Mesenchymal stem cell (in vitro differentiated cells and primary cell): ENCODE results near the gene CBFA2T2.

ENCODE experiments used
- DNase-seq: peaks from one replicate; pipeline ENCODE4 v3.0.0-alpha.2; 2013
- H2AFZ ChIP-seq: one replicate; pipeline ENCODE4 v1.6.1; 2013; ENCODE audit warnings: low read depth, mild to moderate bottlenecking, control low read depth, inconsistent platforms, low read length, moderate library complexity
- H2AK5ac ChIP-seq: 2 replicates; pipeline ENCODE4 v1.6.1; 2013; ENCODE audit warnings: low read length, moderate library complexity, mild to moderate bottlenecking, inconsistent platforms; ENCODE audit not compliant: severe bottlenecking
- H2BK120ac ChIP-seq: one replicate; pipeline ENCODE4 v1.6.1; 2013; ENCODE audit warnings: low read depth, mild to moderate bottlenecking, inconsistent platforms, low read length, moderate library complexity
- H2BK12ac ChIP-seq, 2 experiments: one replicate each; pipeline ENCODE4 v1.6.1; 2013; ENCODE audit warnings: inconsistent platforms in 2 of 2, low read length in 2 of 2, mild to moderate bottlenecking in 2 of 2, moderate library complexity in 2 of 2, control low read depth in 1 of 2
- H2BK15ac ChIP-seq: one replicate; pipeline ENCODE4 v1.6.1; 2013; ENCODE audit warnings: mild to moderate bottlenecking, low read depth, inconsistent platforms; ENCODE audit not compliant: poor library complexity, severe bottlenecking
- H2BK5ac ChIP-seq: 2 replicates; pipeline ENCODE4 v1.6.1; 2013; ENCODE audit warnings: low read depth, mild to moderate bottlenecking, low read length, control low read depth, inconsistent platforms; ENCODE audit not compliant: poor library complexity, severe bottlenecking
- H3K14ac ChIP-seq, 2 experiments: one replicate each; pipeline ENCODE4 v1.6.1; 2013; ENCODE audit warnings: inconsistent platforms in 2 of 2, low read length in 2 of 2, control low read depth in 1 of 2, mild to moderate bottlenecking in 1 of 2, moderate library complexity in 1 of 2
- H3K18ac ChIP-seq, 2 experiments: one replicate each; pipeline ENCODE4 v1.6.1; 2013; ENCODE audit warnings: inconsistent platforms in 2 of 2, low read length in 2 of 2, control low read depth in 1 of 2, low read depth in 1 of 2, mild to moderate bottlenecking in 1 of 2
- H3K23ac ChIP-seq, 2 experiments: one replicate each; pipeline ENCODE4 v1.6.1; 2013; ENCODE audit warnings: inconsistent platforms in 2 of 2, low read length in 2 of 2, mild to moderate bottlenecking in 2 of 2, moderate library complexity in 2 of 2, control low read depth in 1 of 2
- H3K27ac ChIP-seq: 2 replicates; pipeline ENCODE4 v1.5.1; 2013; ENCODE audit warnings: mild to moderate bottlenecking, moderate library complexity, low read length, control low read depth, inconsistent platforms; ENCODE audit not compliant: poor library complexity, severe bottlenecking
- H3K27me3 ChIP-seq, 2 experiments: 2 replicates each; pipeline versions ENCODE4 v1.6.1 to v1.7.0; 2013; ENCODE audit warnings: low read length in 2 of 2, mild to moderate bottlenecking in 2 of 2, moderate library complexity in 2 of 2, control low read depth in 1 of 2, inconsistent platforms in 1 of 2; ENCODE audit not compliant: control insufficient read depth in 1 of 2, insufficient read depth in 1 of 2
- H3K36me3 ChIP-seq, 2 experiments: 2 replicates each; pipeline versions ENCODE4 v1.6.1 to v1.7.0; 2013; ENCODE audit warnings: low read length in 2 of 2, control low read depth in 1 of 2, inconsistent platforms in 1 of 2, low read depth in 1 of 2, mild to moderate bottlenecking in 1 of 2; ENCODE audit not compliant: insufficient read depth in 2 of 2, control insufficient read depth in 1 of 2
- H3K4ac ChIP-seq, 2 experiments: one replicate each; pipeline ENCODE4 v1.6.1; 2013; ENCODE audit warnings: inconsistent platforms in 2 of 2, low read length in 2 of 2, mild to moderate bottlenecking in 2 of 2, moderate library complexity in 2 of 2, control low read depth in 1 of 2, low read depth in 1 of 2
- H3K4me1 ChIP-seq: 2 replicates; pipeline ENCODE4 v1.6.1; 2013; ENCODE audit warnings: low read depth, low read length, control low read depth; ENCODE audit not compliant: control insufficient read depth, insufficient read depth
- H3K4me2 ChIP-seq: 2 replicates; pipeline ENCODE4 v1.6.1; 2013; ENCODE audit warnings: low read length, mild to moderate bottlenecking, inconsistent platforms; ENCODE audit not compliant: poor library complexity, severe bottlenecking
- H3K4me3 ChIP-seq, 2 experiments: 2 replicates each; pipeline versions ENCODE4 v1.5.1 to v1.7.0; 2013; ENCODE audit warnings: low read length in 2 of 2, mild to moderate bottlenecking in 2 of 2, control low read depth in 1 of 2, low read depth in 1 of 2; ENCODE audit not compliant: insufficient read depth in 1 of 2
- H3K79me1 ChIP-seq: replicated peaks from 2 replicates; pipeline ENCODE4 v1.6.1; 2013; ENCODE audit warnings: mild to moderate bottlenecking, control low read depth, low read length, inconsistent platforms; ENCODE audit not compliant: poor library complexity, severe bottlenecking
- H3K9ac ChIP-seq: 2 replicates; pipeline ENCODE4 v1.7.0; 2013; ENCODE audit warnings: mild to moderate bottlenecking, low read length, moderate library complexity
- H3K9me3 ChIP-seq: 2 replicates; pipeline ENCODE4 v1.7.0; 2013; ENCODE audit warnings: mild to moderate bottlenecking, low read length; ENCODE audit not compliant: control insufficient read depth
- H4K8ac ChIP-seq: one replicate; pipeline ENCODE4 v1.6.1; 2013; ENCODE audit warnings: inconsistent platforms, mild to moderate bottlenecking, low read length, moderate library complexity
- H4K91ac ChIP-seq: one replicate; pipeline ENCODE4 v1.6.1; 2013; ENCODE audit warnings: mild to moderate bottlenecking, low read length, inconsistent platforms
- WGBS: methylation state at CpG from one replicate; pipeline ENCODE4 v1.1.7; 2013; ENCODE audit warnings: mixed read lengths; 5-methylcytosine and 5-hydroxymethylcytosine counted together

Gene CBFA2T2

DNA sequence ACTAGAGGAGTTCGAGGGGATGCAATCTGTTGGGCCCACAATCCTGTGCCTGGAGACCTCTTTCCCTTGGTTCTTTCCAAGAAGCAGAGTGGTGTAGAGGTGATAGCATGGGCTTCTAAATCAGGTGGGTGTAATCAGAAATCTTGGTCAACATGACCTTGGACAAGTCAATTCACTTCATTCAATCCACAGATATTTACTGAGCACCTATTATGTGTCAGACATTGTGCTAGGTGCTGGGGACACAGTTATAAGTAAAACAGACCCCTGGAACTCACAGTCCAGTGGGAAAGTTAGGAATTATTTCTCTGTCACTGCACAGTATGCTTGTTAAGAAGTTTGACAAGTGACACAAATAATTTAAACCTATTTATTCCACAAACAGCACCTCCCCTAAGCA is 199.6 kb downstream of the CBFA2T2 start:
- no peak overlapping the region for H2BK5ac ChIP-seq
- peaks cover 2% of the 10 kb centered on the region for H3K79me1 ChIP-seq
- H4K8ac ChIP-seq: no peak overlapping the region
- peak overlapping the region; percentile 17 for H2BK15ac ChIP-seq
- peaks cover 26% of the 10 kb centered on the region for H3K4me1 ChIP-seq
- H3K18ac ChIP-seq: no peak overlapping the region
- H3K4me3 ChIP-seq: no peak overlapping the region
- DNase-seq: no peak
- no peak overlapping the region for H3K23ac ChIP-seq
- no peaks in the 10 kb centered on the region for H3K36me3 ChIP-seq
- H3K9me3 ChIP-seq: no peaks in the 10 kb centered on the region
- H3K9ac ChIP-seq: peak overlapping the region; percentile 6
- no peak overlapping the region for H3K4ac ChIP-seq
- H2AFZ ChIP-seq: no peak overlapping the region
- H2BK120ac ChIP-seq: no peak overlapping the region
- no peak overlapping the region for H3K27ac ChIP-seq
- H3K4me2 ChIP-seq: no peak overlapping the region
- H3K14ac ChIP-seq: no peak overlapping the region
- H2BK12ac ChIP-seq: peak overlapping the region in 1 of 2 experiments; percentile 29
- no CpG with 5 or more reads among the region's 1 CpG for WGBS
- H4K91ac ChIP-seq: no peak overlapping the region
- no peaks in the 10 kb centered on the region for H3K27me3 ChIP-seq
- no peak overlapping the region for H2AK5ac ChIP-seq

DNA sequence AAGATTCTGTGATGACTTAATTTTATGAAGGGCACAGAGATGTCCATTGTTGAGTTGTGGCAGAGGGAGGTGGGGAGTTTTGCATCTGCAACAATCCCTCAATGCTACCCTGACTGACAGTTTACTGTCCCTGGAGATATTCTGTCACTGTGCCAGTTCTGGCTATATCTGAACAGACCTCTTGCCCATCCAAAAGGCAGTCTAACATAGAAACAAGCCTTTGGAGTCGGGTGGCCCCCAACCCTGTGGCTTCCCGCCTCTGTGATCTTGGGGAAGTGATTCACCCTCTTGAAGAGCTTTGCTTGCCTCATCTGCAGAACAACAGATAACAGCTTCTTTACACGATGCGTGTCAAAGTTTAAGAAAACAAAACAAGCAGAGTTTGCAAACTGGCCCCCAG is 200.1 kb downstream of the CBFA2T2 start:
- peak; percentile 91 for DNase-seq
- H3K18ac ChIP-seq: no peak overlapping the region
- no peak overlapping the region for H3K27ac ChIP-seq
- H3K4me2 ChIP-seq: no peak overlapping the region
- no peak overlapping the region for H3K4ac ChIP-seq
- peak overlapping the region; percentile 6 for H3K9ac ChIP-seq
- H2BK5ac ChIP-seq: no peak overlapping the region
- H3K4me3 ChIP-seq: no peak overlapping the region
- H3K9me3 ChIP-seq: no peaks in the 10 kb centered on the region
- no peak overlapping the region for H3K23ac ChIP-seq
- H2AFZ ChIP-seq: no peak overlapping the region
- H4K91ac ChIP-seq: no peak overlapping the region
- H2BK12ac ChIP-seq: no peak overlapping the region
- H3K14ac ChIP-seq: no peak overlapping the region
- no peak overlapping the region for H2BK120ac ChIP-seq
- H4K8ac ChIP-seq: no peak overlapping the region
- no peaks in the 10 kb centered on the region for H3K79me1 ChIP-seq
- 0% methylated on average over 2 of the region's 4 CpGs for WGBS
- no peak overlapping the region for H2AK5ac ChIP-seq
- H2BK15ac ChIP-seq: no peak overlapping the region
- H3K27me3 ChIP-seq: no peaks in the 10 kb centered on the region
- H3K36me3 ChIP-seq: no peaks in the 10 kb centered on the region
- peaks cover 21% of the 10 kb centered on the region for H3K4me1 ChIP-seq

GRCh38 chr20:33693289-33693688 is 203.4 kb downstream of the CBFA2T2 start:
- Histone ChIP-seq H2AK5ac (no peak overlapping the region), H4K91ac (no peak overlapping the region), H3K4me3 (no peak overlapping the region), H3K14ac (no peak overlapping the region), H3K9ac (no peak overlapping the region), H2BK15ac (no peak overlapping the region), H3K27ac (no peak overlapping the region), H3K18ac (no peak overlapping the region), H4K8ac (no peak overlapping the region), H2BK5ac (no peak overlapping the region), H3K79me1 (no peaks in the 10 kb centered on the region), H3K23ac (no peak overlapping the region), H2BK120ac (no peak overlapping the region), H3K27me3 (no peaks in the 10 kb centered on the region), H3K4ac (no peak overlapping the region), H3K4me1 (peaks cover 10% of the 10 kb centered on the region), H2AFZ (no peak overlapping the region), H3K9me3 (no peaks in the 10 kb centered on the region), H3K4me2 (no peak overlapping the region), H3K36me3 (no peaks in the 10 kb centered on the region), H2BK12ac (no peak overlapping the region)
- no peak for DNase-seq
- 85% methylated on average over 4 of the region's 5 CpGs for WGBS

DNA sequence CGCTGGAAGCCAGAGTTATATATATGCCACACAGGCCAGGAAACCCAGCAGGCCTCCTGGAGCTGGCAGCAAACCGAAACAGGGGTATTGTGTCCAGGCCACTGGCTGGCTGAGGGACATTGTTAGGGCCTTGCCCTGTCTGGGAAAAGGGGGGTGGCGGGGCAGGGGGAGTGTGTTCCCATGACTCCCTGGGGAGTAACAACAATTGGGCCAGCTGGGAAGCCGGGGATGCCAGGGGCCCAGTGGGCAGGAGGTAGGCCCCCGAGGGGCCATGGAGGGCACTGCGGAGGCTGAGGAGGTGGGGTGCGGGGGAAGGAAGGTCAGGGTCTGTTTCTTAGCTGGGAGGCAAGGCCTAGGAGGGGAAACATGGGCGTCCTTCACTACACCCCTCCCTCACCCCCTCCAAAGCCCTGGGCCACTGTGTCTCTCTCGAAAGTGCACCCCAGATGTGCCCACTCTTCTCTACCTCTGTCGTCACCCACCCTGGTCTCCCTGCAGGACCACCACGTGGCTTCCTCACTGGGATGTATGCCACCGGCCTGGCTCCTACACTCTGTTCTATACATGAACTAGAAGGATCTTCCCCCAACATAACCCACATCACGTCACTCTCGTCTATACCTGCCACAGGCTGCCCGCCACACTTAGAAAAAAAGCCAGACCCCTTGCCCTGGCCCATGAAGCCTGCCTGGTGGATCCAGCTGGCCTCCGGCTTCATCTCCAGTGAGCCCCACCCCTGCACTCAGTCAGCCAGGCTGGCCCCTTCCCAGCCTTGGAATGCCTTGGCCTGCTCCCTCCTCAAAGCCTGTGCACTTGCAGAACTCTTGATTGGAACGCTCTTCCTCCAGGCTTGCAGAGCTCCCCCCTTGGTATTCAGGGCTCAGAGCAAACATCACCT is 204.1 kb downstream of the CBFA2T2 start:
- Histone ChIP-seq H4K91ac (no peak overlapping the region), H3K4me1 (peaks cover 10% of the 10 kb centered on the region), H3K23ac (no peak overlapping the region), H3K79me1 (no peaks in the 10 kb centered on the region), H4K8ac (no peak overlapping the region), H3K4ac (no peak overlapping the region), H3K4me3 (no peak overlapping the region), H2BK5ac (no peak overlapping the region), H2BK15ac (no peak overlapping the region), H2BK120ac (no peak overlapping the region), H3K36me3 (no peaks in the 10 kb centered on the region), H3K14ac (no peak overlapping the region), H3K9ac (no peak overlapping the region), H2AK5ac (no peak overlapping the region), H3K27ac (no peak overlapping the region), H3K18ac (no peak overlapping the region), H3K9me3 (no peaks in the 10 kb centered on the region), H2BK12ac (no peak overlapping the region), H3K27me3 (no peaks in the 10 kb centered on the region), H2AFZ (no peak overlapping the region), H3K4me2 (no peak overlapping the region)
- 92% methylated on average over 13 of the region's 17 CpGs for WGBS
- no peak for DNase-seq
